Measurements from ENCODE around the gene MTRR. TPM values are rescaled to one million over a fixed set of nuclear protein-coding genes. Genes with fewer than 3 reads are reported as not detected.

MTRR gene
- 10 to 100 TPM; 25.9 to 39.6 (median 30.2) TPM for total RNA-seq
- 10 to 100 TPM; 11.8 to 12.4 TPM for polyA plus RNA-seq
- long read RNA-seq, donor 1, transcript MTRR-202 (15 exons, 3,215 nt): major isoform, 5 of 19 reads
- long read RNA-seq, donor 1, partial matches to known transcripts: 7 of 19 reads
- long read RNA-seq, donor 1, other reads (novel, unspliced or antisense): 4 of 19 reads
- long read RNA-seq, donor 2, transcript MTRR-202 (15 exons, 3,215 nt): major isoform, 6 of 13 reads
- long read RNA-seq, donor 2, partial matches to known transcripts: 4 of 13 reads
- long read RNA-seq, donor 2, other reads (novel, unspliced or antisense): 2 of 13 reads
- long read RNA-seq, donor 3, transcript MTRR-202 (15 exons, 3,215 nt): major isoform, 21 of 62 reads
- long read RNA-seq, donor 3, partial matches to known transcripts: 22 of 62 reads
- long read RNA-seq, donor 3, other reads (novel, unspliced or antisense): 17 of 62 reads

DNA sequence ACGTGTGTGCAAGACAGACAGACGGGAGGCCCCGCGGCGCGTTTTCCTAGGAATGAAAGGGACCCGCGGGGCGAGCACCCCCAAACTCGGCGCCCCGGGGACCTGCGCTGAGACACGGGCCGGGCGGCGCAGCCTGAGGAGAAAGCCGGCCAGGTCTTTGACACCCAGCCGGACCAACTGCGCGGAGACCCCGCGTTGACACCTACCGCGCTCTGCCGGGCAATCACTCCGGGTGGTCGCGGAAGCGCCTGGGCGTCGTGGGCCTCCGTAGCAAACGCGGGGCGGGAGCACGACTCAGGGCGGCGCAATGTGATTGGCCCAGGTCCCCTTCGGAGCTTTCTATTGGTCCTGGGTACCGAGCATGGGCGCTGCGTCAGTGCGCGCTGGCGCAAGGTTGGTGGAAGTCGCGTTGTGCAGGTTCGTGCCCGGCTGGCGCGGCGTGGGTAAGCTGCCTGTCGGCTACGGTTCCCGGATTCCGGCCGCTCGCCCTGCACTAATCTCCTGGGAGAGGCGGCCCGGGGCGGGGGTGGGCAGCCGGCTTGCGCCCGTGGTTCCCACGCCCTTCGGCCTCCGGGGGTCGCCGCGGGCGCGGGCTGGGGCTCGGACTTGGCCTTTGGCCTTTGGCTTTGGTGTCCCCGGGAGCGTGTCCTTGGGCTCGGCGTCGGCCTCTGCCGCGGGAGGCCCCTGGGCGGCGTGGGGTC, at the start of gene MTRR, which contains the start of gene FASTKD3:
TSS of gene MTRR (plus strand) at position 376 of the 701 bp plus-strand sequence. CDS start 1,647 bp downstream, outside the sequence.
TSS of gene FASTKD3 (minus strand) at position 259 of the 701 bp plus-strand sequence. CDS start 948 bp downstream, outside the sequence.
- ATAC-seq (peak; percentile 100), DNase-seq (peak; percentile 93 to 94)
- intact Hi-C loops (cut with DNase I): no loop called here
- Histone ChIP-seq H3K4me3 (peak within 1 kb of the TSS; percentile 63 to 99 (median 97)), H3K4me1 (peaks cover 2 to 54% (median 36%) of the 10 kb centered on the region in 9 donors), H3K27me3 (no peaks in the 10 kb centered on the region), H3K9me3 (no peaks in the 10 kb centered on the region), H3K36me3 (peaks cover 0 to 53% (median 5%) of the 10 kb centered on the region in 9 donors), H3K27ac (peak within 1 kb of the TSS; percentile 17 to 94 (median 85))
- TF ChIP-seq, protein P1, sequence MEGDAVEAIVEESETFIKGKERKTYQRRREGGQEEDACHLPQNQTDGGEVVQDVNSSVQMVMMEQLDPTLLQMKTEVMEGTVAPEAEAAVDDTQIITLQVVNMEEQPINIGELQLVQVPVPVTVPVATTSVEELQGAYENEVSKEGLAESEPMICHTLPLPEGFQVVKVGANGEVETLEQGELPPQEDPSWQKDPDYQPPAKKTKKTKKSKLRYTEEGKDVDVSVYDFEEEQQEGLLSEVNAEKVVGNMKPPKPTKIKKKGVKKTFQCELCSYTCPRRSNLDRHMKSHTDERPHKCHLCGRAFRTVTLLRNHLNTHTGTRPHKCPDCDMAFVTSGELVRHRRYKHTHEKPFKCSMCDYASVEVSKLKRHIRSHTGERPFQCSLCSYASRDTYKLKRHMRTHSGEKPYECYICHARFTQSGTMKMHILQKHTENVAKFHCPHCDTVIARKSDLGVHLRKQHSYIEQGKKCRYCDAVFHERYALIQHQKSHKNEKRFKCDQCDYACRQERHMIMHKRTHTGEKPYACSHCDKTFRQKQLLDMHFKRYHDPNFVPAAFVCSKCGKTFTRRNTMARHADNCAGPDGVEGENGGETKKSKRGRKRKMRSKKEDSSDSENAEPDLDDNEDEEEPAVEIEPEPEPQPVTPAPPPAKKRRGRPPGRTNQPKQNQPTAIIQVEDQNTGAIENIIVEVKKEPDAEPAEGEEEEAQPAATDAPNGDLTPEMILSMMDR (IDR thresholded peaks at IDR 0.05): peak in 1 of 9 donors; percentile 7
- 0% methylated on average over 79 to 83 of the region's 83 CpGs for WGBS, 2 donors

DNA sequence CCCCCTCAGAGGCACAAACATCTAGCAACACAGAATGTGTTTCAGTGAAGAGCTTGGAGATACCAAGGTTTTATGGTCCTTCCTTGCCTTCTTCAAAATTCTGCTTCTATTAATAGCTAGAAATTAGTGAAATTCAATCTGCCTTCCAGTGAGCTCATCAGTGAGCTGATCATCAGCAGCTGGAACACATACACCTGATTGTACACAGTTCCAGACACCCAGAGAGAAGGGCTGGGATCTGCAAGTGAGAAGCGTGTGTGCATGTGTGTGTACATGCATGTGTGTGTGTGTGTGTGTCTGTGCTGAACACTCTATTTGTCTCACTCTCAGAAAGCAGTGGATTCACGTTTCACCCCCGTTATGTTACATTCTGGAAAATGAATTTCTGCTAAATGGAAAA, 46.5 kb upstream of the MTRR start:
- no peak overlapping the region for H3K4me3 ChIP-seq
- TF ChIP-seq, protein P1 (IDR thresholded peaks at IDR 0.05): no peak
- no peak for ATAC-seq
- DNase-seq: no peak
- H3K9me3 ChIP-seq: no peaks in the 10 kb centered on the region
- H3K27ac ChIP-seq: no peak overlapping the region
- H3K27me3 ChIP-seq: peaks cover 0 to 46% (median 13%) of the 10 kb centered on the region in 7 donors
- intact Hi-C loops (cut with DNase I): no loop called here
- no peaks in the 10 kb centered on the region for H3K36me3 ChIP-seq
- no peaks in the 10 kb centered on the region for H3K4me1 ChIP-seq
- WGBS, 2 donors: 46 to 47% methylated on average over 3 of the region's 3 CpGs

DNA sequence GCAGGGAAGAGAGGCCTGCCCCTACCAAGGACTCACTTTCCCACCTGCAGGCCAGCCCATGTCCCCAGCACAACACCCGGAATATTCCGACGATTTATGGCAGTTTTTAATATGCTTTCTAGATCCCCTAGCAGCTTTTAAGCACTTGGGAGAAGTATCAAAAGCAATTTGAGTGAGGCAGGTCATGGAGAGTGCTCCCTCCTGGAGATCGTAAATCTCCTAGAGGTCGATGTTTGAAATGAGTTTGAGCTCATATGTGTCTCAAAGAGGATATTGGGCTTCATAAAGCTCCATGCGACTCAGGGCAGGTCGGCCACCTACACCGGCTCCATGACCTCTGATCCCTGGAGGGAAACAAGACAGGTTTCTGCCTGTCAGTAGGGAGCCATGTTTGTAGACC, 45.4 kb upstream of the MTRR start:
- WGBS, 2 donors: 78 to 79% methylated on average over 8 of the region's 8 CpGs
- ATAC-seq: no peak
- no peak overlapping the region for H3K4me3 ChIP-seq
- intact Hi-C loops (cut with DNase I): no loop called here
- H3K4me1 ChIP-seq: peaks cover 0 to 7% (median 0%) of the 10 kb centered on the region in 9 donors
- DNase-seq: no peak
- no peaks in the 10 kb centered on the region for H3K9me3 ChIP-seq
- peaks cover 0 to 48% (median 13%) of the 10 kb centered on the region in 7 donors for H3K27me3 ChIP-seq
- TF ChIP-seq, protein P1 (IDR thresholded peaks at IDR 0.05): no peak
- H3K36me3 ChIP-seq: no peaks in the 10 kb centered on the region
- no peak overlapping the region for H3K27ac ChIP-seq

GRCh38 chr5:7824995-7825394, 44.0 kb upstream of the MTRR start:
- no peak overlapping the region for H3K27ac ChIP-seq
- no peak overlapping the region for H3K4me3 ChIP-seq
- no peaks in the 10 kb centered on the region for H3K9me3 ChIP-seq
- no peaks in the 10 kb centered on the region for H3K36me3 ChIP-seq
- peaks cover 0 to 9% (median 0%) of the 10 kb centered on the region in 9 donors for H3K4me1 ChIP-seq
- peaks cover 0 to 47% (median 8%) of the 10 kb centered on the region in 7 donors for H3K27me3 ChIP-seq
- TF ChIP-seq, protein P1 (IDR thresholded peaks at IDR 0.05): no peak
- intact Hi-C loops (cut with DNase I): no loop called here
- WGBS, 2 donors: 92 to 95% methylated on average over 18 of the region's 18 CpGs
- DNase-seq: no peak
- no peak for ATAC-seq
